Measurements from ENCODE around the gene PBX2. TPM values are rescaled to one million over a fixed set of nuclear protein-coding genes. Genes with fewer than 3 reads are reported as not detected.
A peak's percentile ranks its signal among the peaks of the same experiment; 100 is the strongest.

The PBX2 gene
- total and polyA plus RNA-seq, 2 experiments from 2014 or later: 3.1 to 25.4 TPM

DNA sequence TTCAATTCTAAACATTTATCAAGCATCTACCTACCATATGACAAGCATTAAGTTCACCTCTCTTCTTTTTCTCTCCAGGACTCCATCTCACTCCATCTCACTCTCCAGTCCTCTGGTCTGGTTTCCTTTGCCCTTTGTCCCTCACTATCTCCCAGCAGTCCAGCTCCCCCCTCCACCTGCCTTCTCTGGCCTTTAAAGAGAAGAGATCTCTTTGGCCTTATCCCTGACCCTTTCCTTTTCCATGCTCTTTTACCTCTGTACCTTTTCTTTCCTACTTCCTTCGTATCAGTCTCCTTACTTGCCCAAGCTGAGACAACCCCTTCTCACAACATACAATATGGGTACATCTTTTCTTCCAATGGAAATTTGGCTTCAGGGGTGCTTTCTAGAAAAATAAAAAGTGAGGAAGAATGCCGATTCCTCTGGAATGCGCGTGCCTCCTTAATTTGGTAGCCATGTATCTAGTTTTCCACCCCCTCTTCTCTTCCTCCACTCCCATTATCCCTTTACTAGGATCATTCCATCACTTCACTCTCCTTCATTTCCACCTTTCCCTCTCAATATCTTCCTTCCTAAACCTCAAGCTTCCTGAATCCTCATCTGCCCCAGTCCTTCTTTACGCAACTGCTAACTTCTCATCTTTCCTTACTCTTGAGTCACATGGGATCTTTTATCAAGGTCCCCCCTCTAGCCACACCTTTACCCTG, 13.4 kb downstream of the PBX2 start:
- Histone ChIP-seq H3K4me1 (ENCODE audit: insufficient read depth) (peaks cover 18% of the 10 kb centered on the region), H3K9me3 (ENCODE audit: low read depth) (no peaks in the 10 kb centered on the region), H3K36me3 (ENCODE audit: low read depth) (no peaks in the 10 kb centered on the region), H3K4me3 (peak overlapping the region; percentile 92), H3K4me2 (ENCODE audit: unreplicated experiment) (peak overlapping the region; percentile 73), H4K20me1 (ENCODE audit: insufficient read depth) (no peaks in the 10 kb centered on the region), H2AFZ (peak overlapping the region; percentile 83), H3F3A (ENCODE audit: insufficient read depth) (peaks cover 13% of the 10 kb centered on the region), H3K27me3 (replicated peaks; ENCODE audit: insufficient read depth) (no peaks in the 10 kb centered on the region), H3K9ac (peak overlapping the region; percentile 96), H3K27ac (peak overlapping the region; percentile 92), H3K9me2 (ENCODE audit: insufficient read depth) (no peaks in the 10 kb centered on the region), H3K79me2 (ENCODE audit: insufficient read depth) (peaks cover 56% of the 10 kb centered on the region)
- TF ChIP-seq EZH2phosphoT487 (IDR thresholded peaks at IDR 0.05; ENCODE audit: insufficient read depth, low read depth) (no peak), EZH2 (IDR thresholded peaks at IDR 0.05; ENCODE audit: insufficient read depth, poor library complexity, severe bottlenecking) (no peak)
- peak; percentile 66 for DNase-seq
- in situ Hi-C loops (cut with MboI): no loop called here
- 12 to 25% methylated on average over 5 of the region's 5 CpGs for WGBS, 2 experiments (ENCODE audit: low coverage in 1 of 2, low lambda C conversion rate in 2 of 2, missing lambda C conversion rate in 2 of 2)

DNA sequence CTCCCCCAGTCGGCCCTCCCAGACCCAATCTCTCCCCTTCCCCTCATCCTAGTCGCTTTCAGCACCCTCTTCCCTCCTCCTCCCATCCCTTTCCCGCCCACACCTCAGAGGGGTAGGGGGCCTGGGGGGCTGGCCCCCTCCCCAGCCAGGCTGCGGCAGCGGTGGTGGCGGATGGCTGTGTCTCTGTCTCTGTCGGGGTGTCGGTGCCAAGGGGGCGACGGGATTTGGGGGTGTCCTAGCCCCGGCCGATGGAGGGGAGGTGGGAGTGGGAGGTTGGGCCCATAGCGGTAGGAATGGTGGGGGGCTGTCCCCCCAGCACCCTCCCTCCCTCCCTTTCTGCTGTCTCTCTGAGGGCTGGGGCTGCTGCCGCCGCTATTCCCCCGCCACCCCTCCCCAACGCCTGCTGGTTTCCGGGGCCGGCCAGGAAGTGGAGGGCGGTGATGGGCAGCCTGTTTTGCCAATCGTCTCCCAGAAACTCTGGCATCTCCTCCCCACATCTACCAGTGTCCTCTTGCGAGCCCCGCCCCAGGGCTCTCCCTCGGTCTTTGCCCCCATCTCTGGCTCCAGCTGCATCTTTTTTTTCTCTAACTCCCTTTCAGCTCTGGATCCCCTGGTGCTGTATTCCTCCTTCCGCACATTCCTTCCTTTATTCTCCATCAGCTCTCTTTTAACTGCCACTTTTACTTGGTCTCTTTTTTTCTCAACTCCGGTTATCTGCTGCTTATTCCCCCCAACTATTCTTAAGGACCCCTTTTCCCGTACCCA, 14.1 kb downstream of the PBX2 start, which contains the start of gene AGPAT1:
Gene AGPAT1, minus strand, starts transcription at position 374 of the 765 bp plus-strand sequence. CDS start 4,588 bp downstream, outside the sequence.
- peak within 1 kb of the TSS; percentile 96 for H3K9ac ChIP-seq
- no peaks in the 10 kb centered on the region for H3K36me3 ChIP-seq (ENCODE audit: low read depth)
- no peaks in the 10 kb centered on the region for H3K9me2 ChIP-seq (ENCODE audit: insufficient read depth)
- WGBS, 2 experiments (ENCODE audit: low coverage in 1 of 2, low lambda C conversion rate in 2 of 2, missing lambda C conversion rate in 2 of 2): 1 to 2% methylated on average over 12 to 27 of the region's 27 CpGs
- H3K79me2 ChIP-seq (ENCODE audit: insufficient read depth): peaks cover 62% of the 10 kb centered on the region
- no peaks in the 10 kb centered on the region for H3K9me3 ChIP-seq (ENCODE audit: low read depth)
- peak within 1 kb of the TSS; percentile 75 for H3K4me2 ChIP-seq (ENCODE audit: unreplicated experiment)
- peaks cover 13% of the 10 kb centered on the region for H3F3A ChIP-seq (ENCODE audit: insufficient read depth)
- H4K20me1 ChIP-seq (ENCODE audit: insufficient read depth): no peaks in the 10 kb centered on the region
- peak within 1 kb of the TSS; percentile 92 for H3K4me3 ChIP-seq
- DNase-seq: peak; percentile 95
- peak within 1 kb of the TSS; percentile 83 for H2AFZ ChIP-seq
- peaks cover 18% of the 10 kb centered on the region for H3K4me1 ChIP-seq (ENCODE audit: insufficient read depth)
- H3K27me3 ChIP-seq (replicated peaks; ENCODE audit: insufficient read depth): no peaks in the 10 kb centered on the region
- in situ Hi-C loops (cut with MboI): no loop called here
- no peak for TF ChIP-seq EZH2phosphoT487 (IDR thresholded peaks at IDR 0.05; ENCODE audit: insufficient read depth, low read depth)
- TF ChIP-seq EZH2 (IDR thresholded peaks at IDR 0.05; ENCODE audit: insufficient read depth, poor library complexity, severe bottlenecking): no peak
- H3K27ac ChIP-seq: peak within 1 kb of the TSS; percentile 92

DNA sequence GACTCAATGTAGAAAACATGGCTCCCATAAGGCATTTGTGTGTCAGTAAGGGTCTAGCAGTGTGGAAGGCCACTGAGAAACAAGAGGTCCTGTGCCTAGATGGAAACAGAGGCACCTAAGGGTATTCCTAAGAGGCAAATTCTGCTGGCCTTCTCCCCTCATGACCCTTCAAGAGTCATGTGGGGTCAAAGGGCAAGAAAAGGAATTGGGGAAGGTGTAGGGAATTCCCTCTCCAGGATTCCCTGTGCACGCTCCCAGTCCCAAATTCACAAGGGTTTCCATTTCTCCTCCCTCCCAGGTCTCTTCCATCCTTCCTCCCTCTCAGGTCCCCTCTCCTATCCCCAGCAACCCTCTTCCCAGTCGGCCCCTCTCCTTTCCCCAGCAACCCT, 14.7 kb downstream of the PBX2 start:
- Histone ChIP-seq H3K9me2 (ENCODE audit: insufficient read depth) (no peaks in the 10 kb centered on the region), H3K79me2 (ENCODE audit: insufficient read depth) (peaks cover 66% of the 10 kb centered on the region), H3K36me3 (ENCODE audit: low read depth) (no peaks in the 10 kb centered on the region), H3K4me2 (ENCODE audit: unreplicated experiment) (peak overlapping the region; percentile 75), H3K4me1 (ENCODE audit: insufficient read depth) (peaks cover 18% of the 10 kb centered on the region), H3K9me3 (ENCODE audit: low read depth) (no peaks in the 10 kb centered on the region), H3K27ac (no peak overlapping the region), H3K4me3 (peak overlapping the region; percentile 92), H3K27me3 (replicated peaks; ENCODE audit: insufficient read depth) (no peaks in the 10 kb centered on the region), H3K9ac (peak overlapping the region; percentile 96), H3F3A (ENCODE audit: insufficient read depth) (peaks cover 13% of the 10 kb centered on the region), H2AFZ (peak overlapping the region; percentile 83), H4K20me1 (ENCODE audit: insufficient read depth) (no peaks in the 10 kb centered on the region)
- peak; percentile 18 for DNase-seq
- in situ Hi-C loops (cut with MboI): no loop called here
- WGBS, 2 experiments (ENCODE audit: low coverage in 1 of 2, low lambda C conversion rate in 2 of 2, missing lambda C conversion rate in 2 of 2): 0 to 3% methylated on average over 1 to 2 of the region's 2 CpGs
- no peak for TF ChIP-seq EZH2phosphoT487 (IDR thresholded peaks at IDR 0.05; ENCODE audit: insufficient read depth, low read depth)
- TF ChIP-seq EZH2 (IDR thresholded peaks at IDR 0.05; ENCODE audit: insufficient read depth, poor library complexity, severe bottlenecking): no peak

DNA sequence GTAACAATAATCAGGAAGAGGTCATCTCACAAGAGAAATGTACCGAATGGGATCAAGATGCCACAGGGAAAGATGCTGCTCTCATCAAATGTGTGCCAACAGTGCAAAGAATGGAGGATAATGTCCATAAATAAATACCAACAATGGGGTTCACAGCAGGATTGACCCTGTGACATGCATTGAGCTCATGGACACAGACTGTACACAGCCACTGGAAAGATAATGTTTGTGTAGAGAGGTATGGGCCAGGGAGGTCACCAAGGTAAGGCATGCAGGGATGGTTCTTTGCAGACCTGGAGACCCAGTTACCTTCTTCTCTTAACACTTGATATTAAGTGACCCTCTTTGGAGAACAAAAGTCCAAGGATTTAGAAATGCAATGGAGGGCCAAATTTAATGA, 15.6 kb downstream of the PBX2 start:
- Histone ChIP-seq H2AFZ (no peak overlapping the region), H3K79me2 (ENCODE audit: insufficient read depth) (peaks cover 62% of the 10 kb centered on the region), H3K27ac (no peak overlapping the region), H3K4me3 (peak overlapping the region; percentile 92), H3F3A (ENCODE audit: insufficient read depth) (peaks cover 13% of the 10 kb centered on the region), H3K4me1 (ENCODE audit: insufficient read depth) (peaks cover 18% of the 10 kb centered on the region), H4K20me1 (ENCODE audit: insufficient read depth) (no peaks in the 10 kb centered on the region), H3K4me2 (ENCODE audit: unreplicated experiment) (peak overlapping the region; percentile 75), H3K9me2 (ENCODE audit: insufficient read depth) (no peaks in the 10 kb centered on the region), H3K27me3 (replicated peaks; ENCODE audit: insufficient read depth) (no peaks in the 10 kb centered on the region), H3K9ac (no peak overlapping the region), H3K36me3 (ENCODE audit: low read depth) (no peaks in the 10 kb centered on the region), H3K9me3 (ENCODE audit: low read depth) (no peaks in the 10 kb centered on the region)
- 81 to 88% methylated on average over 1 of the region's 1 CpG for WGBS, 2 experiments (ENCODE audit: low coverage in 1 of 2, low lambda C conversion rate in 2 of 2, missing lambda C conversion rate in 2 of 2)
- no peak for DNase-seq
- TF ChIP-seq EZH2 (IDR thresholded peaks at IDR 0.05; ENCODE audit: insufficient read depth, poor library complexity, severe bottlenecking) (no peak), EZH2phosphoT487 (IDR thresholded peaks at IDR 0.05; ENCODE audit: insufficient read depth, low read depth) (no peak)
- in situ Hi-C loops (cut with MboI): no loop called here
